Esophagus squamous epithelium (tissue), 4 donors: ENCODE data around the gene CUL3.

Source experiments
- CTCF ChIP-seq, 6 experiments: fragments of 450-650 bp in 4 of 6; fragments of 200-600 bp in 2 of 6; sonication (generic) in 2 of 6; IDR thresholded peaks; one replicate each; pipeline ENCODE4 v1.5.1; 2016 to 2019; ENCODE audit warnings: antibody characterized with exemption in 6 of 6, mild to moderate bottlenecking in 4 of 6, moderate library complexity in 4 of 6
- POLR2A ChIP-seq, 4 donors: fragments of 450-650 bp; IDR thresholded peaks; one replicate each; pipeline ENCODE4 v1.6.1; 2017; ENCODE audit warnings: antibody characterized with exemption in 4 of 4, mild to moderate bottlenecking in 4 of 4, moderate library complexity in 3 of 4

GRCh38 chr2:224608104-224608503, 22.9 kb upstream of the CUL3 start:
- TF ChIP-seq CTCF (IDR thresholded peaks at IDR 0.05) (no peak), POLR2A (IDR thresholded peaks at IDR 0.05) (no peak)
